ENCODE measurements around the gene BEAN1. TPM values are rescaled to one million over a fixed set of nuclear protein-coding genes. Genes with fewer than 3 reads are reported as not detected.
"Not testable (repeated sequence)": the region's sequence is repeated elsewhere in the genome, so short reads cannot be mapped to it uniquely, and the experiment has no call there.

BEAN1 gene
- total and polyA plus RNA-seq, 2 donors (not counting 1 experiment from before 2014, with no cell fraction given) = 0.07 TPM; not detected in 1

DNA sequence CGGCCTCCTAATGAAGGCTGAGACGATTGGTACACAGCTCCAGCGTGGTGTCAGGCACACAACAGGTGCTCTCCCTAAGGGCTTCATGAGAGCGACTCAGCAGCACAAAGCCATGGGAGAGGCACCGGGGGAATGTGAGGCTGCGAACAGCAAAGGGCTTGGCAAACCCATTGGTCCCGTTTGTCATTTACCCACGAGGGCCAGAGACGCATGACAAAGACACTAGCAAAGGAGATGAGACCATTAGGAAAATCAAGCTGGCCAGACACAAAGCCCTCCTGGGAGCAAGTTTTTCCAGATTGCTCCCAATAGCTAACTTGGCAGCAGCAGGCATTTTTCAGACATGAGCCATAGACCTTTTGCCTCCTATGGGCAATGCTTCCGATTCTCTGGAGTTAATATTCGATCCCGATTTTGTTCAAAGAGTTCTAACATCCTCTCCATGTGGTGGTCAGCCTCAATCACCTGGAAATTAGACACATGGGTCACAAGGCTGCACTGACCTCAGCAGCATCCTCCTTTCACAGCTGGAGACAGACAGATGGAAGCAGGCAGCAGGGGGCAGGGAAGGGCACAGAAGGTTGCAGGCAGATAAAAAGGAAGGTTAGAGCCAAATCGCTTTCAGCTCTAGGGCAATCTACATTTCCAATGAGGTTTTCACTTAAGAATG lies 84.6 kb downstream of the BEAN1 start:
- Histone ChIP-seq H3K4me1 (ENCODE audit: control insufficient read depth, extremely low read depth, insufficient read depth, low read length) (peaks cover 41% of the 10 kb centered on the region), H4K20me1 (ENCODE audit: control insufficient read depth, extremely low read depth, insufficient read depth, low read length) (no peaks in the 10 kb centered on the region), H2AFZ (ENCODE audit: low read length) (no peak overlapping the region), H3K4me3 (replicated peaks in 1 of 4; ENCODE audit: control extremely low read depth in 1 of 4, insufficient read depth in 1 of 4, low read depth in 3 of 4, low read length in 4 of 4) (no peak overlapping the region), H3K9me3 (ENCODE audit: control insufficient read depth, insufficient read depth, low read depth, low read length) (no peaks in the 10 kb centered on the region), H3K4me2 (ENCODE audit: extremely low read depth, insufficient read depth, low read length) (peak overlapping the region; percentile 18), H3K36me3 (ENCODE audit: control insufficient read depth, insufficient read depth, low read length) (peaks cover 4% of the 10 kb centered on the region), H3K27ac (ENCODE audit: insufficient read depth, low read length) (peak overlapping the region; percentile 67), H3K79me2 (ENCODE audit: control insufficient read depth, insufficient read depth, low read length) (no peaks in the 10 kb centered on the region), H3K9ac (ENCODE audit: insufficient read depth, low read length) (no peak overlapping the region), H3K27me3 (ENCODE audit: control insufficient read depth, insufficient read depth, low read length) (no peaks in the 10 kb centered on the region)
- peak; percentile 71 to 86 for DNase-seq (ENCODE audit: low read depth in 2 of 2)
- no peak for TF ChIP-seq EZH2 (IDR thresholded peaks at IDR 0.05; ENCODE audit: low read length, missing control alignments)
- TF ChIP-seq CTCF (conservative IDR thresholded peaks at IDR 0.05 in 1 of 2, IDR thresholded peaks at IDR 0.05 in 1 of 2; ENCODE audit: low read depth in 1 of 2, low read length in 2 of 2) = no peak

DNA sequence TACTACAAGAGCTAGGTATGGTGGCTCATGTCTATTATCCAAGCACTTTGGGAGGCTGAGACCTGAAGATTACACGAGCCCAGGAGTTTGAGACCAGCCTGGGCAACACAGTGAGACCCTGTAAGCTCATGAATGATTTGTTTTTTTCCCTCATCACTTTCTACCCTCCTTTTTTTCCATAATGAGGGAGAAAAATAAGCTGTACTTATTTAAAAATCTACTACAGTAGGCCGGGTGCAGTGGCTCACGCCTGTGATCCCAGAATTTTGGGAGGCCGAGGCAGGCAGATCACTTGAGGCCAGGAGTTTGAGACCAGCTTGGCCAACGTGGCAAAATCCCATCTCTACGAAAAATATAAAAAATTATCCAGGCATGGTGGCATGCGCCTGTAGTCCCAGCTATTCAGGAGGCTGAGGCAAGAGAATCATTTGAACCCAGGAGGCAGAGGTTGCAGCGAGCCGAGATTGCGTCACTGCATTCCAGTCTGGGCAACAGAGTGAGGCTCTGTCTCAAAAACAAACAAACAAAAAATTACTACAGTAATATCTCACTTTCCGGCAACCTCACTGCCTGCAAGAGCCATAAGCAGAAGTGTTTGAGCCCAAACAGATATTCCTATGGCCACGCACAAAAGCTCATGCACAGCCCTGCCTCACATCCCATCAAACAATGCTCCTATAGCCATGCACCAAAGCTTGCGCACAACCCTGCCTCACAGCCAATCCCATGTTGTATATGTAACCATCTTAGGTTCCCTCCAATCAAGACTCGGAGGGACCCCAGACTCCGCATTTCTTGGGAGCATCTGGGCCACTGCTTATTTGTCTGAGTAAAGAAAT lies 85.4 kb downstream of the BEAN1 start:
- Histone ChIP-seq H3K9me3 (ENCODE audit: control insufficient read depth, insufficient read depth, low read depth, low read length) (no peaks in the 10 kb centered on the region), H2AFZ (ENCODE audit: low read length) (no peak overlapping the region), H4K20me1 (ENCODE audit: control insufficient read depth, extremely low read depth, insufficient read depth, low read length) (no peaks in the 10 kb centered on the region), H3K27me3 (ENCODE audit: control insufficient read depth, insufficient read depth, low read length) (no peaks in the 10 kb centered on the region), H3K4me1 (ENCODE audit: control insufficient read depth, extremely low read depth, insufficient read depth, low read length) (peaks cover 46% of the 10 kb centered on the region), H3K27ac (ENCODE audit: insufficient read depth, low read length) (peak overlapping the region; percentile 67), H3K9ac (ENCODE audit: insufficient read depth, low read length) (no peak overlapping the region), H3K4me3 (replicated peaks in 1 of 4; ENCODE audit: control extremely low read depth in 1 of 4, insufficient read depth in 1 of 4, low read depth in 3 of 4, low read length in 4 of 4) (no peak overlapping the region), H3K36me3 (ENCODE audit: control insufficient read depth, insufficient read depth, low read length) (peaks cover 4% of the 10 kb centered on the region), H3K4me2 (ENCODE audit: extremely low read depth, insufficient read depth, low read length) (peak overlapping the region; percentile 18), H3K79me2 (ENCODE audit: control insufficient read depth, insufficient read depth, low read length) (no peaks in the 10 kb centered on the region)
- TF ChIP-seq CTCF (conservative IDR thresholded peaks at IDR 0.05 in 1 of 2, IDR thresholded peaks at IDR 0.05 in 1 of 2; ENCODE audit: low read depth in 1 of 2, low read length in 2 of 2) (no peak), EZH2 (IDR thresholded peaks at IDR 0.05; ENCODE audit: low read length, missing control alignments) (no peak)
- peak; percentile 49 to 61 for DNase-seq (ENCODE audit: low read depth in 2 of 2)

DNA sequence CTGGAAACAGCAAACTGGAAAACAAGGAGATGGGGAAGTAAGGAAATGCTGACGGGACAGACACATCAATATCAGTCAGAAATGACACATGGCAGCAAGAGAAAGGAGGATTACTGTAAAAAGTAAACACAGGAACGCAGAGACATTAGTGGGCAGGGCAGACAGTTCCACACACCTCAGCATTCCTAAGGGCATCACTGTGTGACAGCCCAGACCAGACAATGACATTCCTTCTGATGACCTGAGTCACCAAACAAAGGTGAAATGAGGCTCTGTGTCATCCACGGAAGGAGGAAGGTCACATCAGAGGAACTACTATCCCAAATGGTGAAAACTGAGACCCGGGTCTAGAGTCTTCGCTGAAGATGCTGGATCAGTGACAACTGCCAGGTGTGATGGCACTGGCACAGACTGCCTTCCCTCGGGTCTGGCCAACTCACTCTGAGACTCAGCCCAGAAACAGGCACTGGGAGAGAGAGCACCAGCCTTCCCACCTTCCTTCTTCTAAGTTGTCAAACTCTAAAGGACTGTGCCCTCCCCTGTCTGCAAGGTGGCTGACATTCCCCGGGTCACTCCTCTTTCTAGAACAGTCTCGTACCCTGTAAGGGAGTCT lies 86.1 kb downstream of the BEAN1 start:
- H4K20me1 ChIP-seq (ENCODE audit: control insufficient read depth, extremely low read depth, insufficient read depth, low read length) = no peaks in the 10 kb centered on the region
- H3K4me2 ChIP-seq (ENCODE audit: extremely low read depth, insufficient read depth, low read length) = peak overlapping the region; percentile 11
- H3K4me3 ChIP-seq (replicated peaks in 1 of 4; ENCODE audit: control extremely low read depth in 1 of 4, insufficient read depth in 1 of 4, low read depth in 3 of 4, low read length in 4 of 4) = no peak overlapping the region
- H3K4me1 ChIP-seq (ENCODE audit: control insufficient read depth, extremely low read depth, insufficient read depth, low read length) = peaks cover 48% of the 10 kb centered on the region
- no peaks in the 10 kb centered on the region for H3K27me3 ChIP-seq (ENCODE audit: control insufficient read depth, insufficient read depth, low read length)
- no peaks in the 10 kb centered on the region for H3K9me3 ChIP-seq (ENCODE audit: control insufficient read depth, insufficient read depth, low read depth, low read length)
- TF ChIP-seq EZH2 (IDR thresholded peaks at IDR 0.05; ENCODE audit: low read length, missing control alignments) = no peak
- TF ChIP-seq CTCF (conservative IDR thresholded peaks at IDR 0.05 in 1 of 2, IDR thresholded peaks at IDR 0.05 in 1 of 2; ENCODE audit: low read depth in 1 of 2, low read length in 2 of 2) = no peak
- no peak overlapping the region for H2AFZ ChIP-seq (ENCODE audit: low read length)
- H3K27ac ChIP-seq (ENCODE audit: insufficient read depth, low read length) = no peak overlapping the region
- DNase-seq (ENCODE audit: low read depth in 2 of 2) = no peak
- no peak overlapping the region for H3K9ac ChIP-seq (ENCODE audit: insufficient read depth, low read length)
- H3K79me2 ChIP-seq (ENCODE audit: control insufficient read depth, insufficient read depth, low read length) = no peaks in the 10 kb centered on the region
- H3K36me3 ChIP-seq (ENCODE audit: control insufficient read depth, insufficient read depth, low read length) = peaks cover 4% of the 10 kb centered on the region

GRCh38 chr16:66514391-66514790 lies 87.3 kb downstream of the BEAN1 start:
- not testable (repeated sequence) for H3K27ac ChIP-seq (ENCODE audit: insufficient read depth, low read length); H3K9me3 ChIP-seq (ENCODE audit: control insufficient read depth, insufficient read depth, low read depth, low read length); H3K79me2 ChIP-seq (ENCODE audit: control insufficient read depth, insufficient read depth, low read length); H2AFZ ChIP-seq (ENCODE audit: low read length); H3K4me2 ChIP-seq (ENCODE audit: extremely low read depth, insufficient read depth, low read length); H3K4me3 ChIP-seq (replicated peaks in 1 of 4; ENCODE audit: control extremely low read depth in 1 of 4, insufficient read depth in 1 of 4, low read depth in 3 of 4, low read length in 4 of 4); H3K27me3 ChIP-seq (ENCODE audit: control insufficient read depth, insufficient read depth, low read length); H3K9ac ChIP-seq (ENCODE audit: insufficient read depth, low read length); DNase-seq (ENCODE audit: low read depth in 2 of 2); H4K20me1 ChIP-seq (ENCODE audit: control insufficient read depth, extremely low read depth, insufficient read depth, low read length); H3K36me3 ChIP-seq (ENCODE audit: control insufficient read depth, insufficient read depth, low read length)
- peaks cover 45% of the 10 kb centered on the region for H3K4me1 ChIP-seq (ENCODE audit: control insufficient read depth, extremely low read depth, insufficient read depth, low read length)

Data from fibroblast of lung (primary cell).